Endometrium (tissue), 2 donors: ENCODE data around the gene ARHGEF40.

Source experiments
- FAIRE-seq: peaks from 2 replicates; lab custom pipeline; 2012; peaks lifted over from hg19 to GRCh38; lab: Jason Lieb, UNC
- donor health status: control.
- donor health status: control.

Gene ARHGEF40

GRCh38 chr14:21133901-21134300 is 63.8 kb downstream of the ARHGEF40 start:
- FAIRE-seq: no peak

GRCh38 chr14:21136024-21136423 is 65.9 kb downstream of the ARHGEF40 start:
- FAIRE-seq: no peak
